K562 (cell line): Measurements from ENCODE around the gene KLHL29. TPM values are rescaled to one million over a fixed set of nuclear protein-coding genes. Genes with fewer than 3 reads are reported as not detected.

ENCODE experiments used
- ATAC-seq: fragments of 200-7000 bp; cut with Tn5 transposase; 3 replicates; pipeline ENCODE4 v1.9.1; 2020; ENCODE audit warnings: moderate library complexity
- BruUV-seq: library from RNA; stranded (reverse); fragments of 400-500 nt; replicated peaks from 2 replicates; lab custom pipeline; 2021; lab: Mats Ljungman, UMichigan
- CTCF ChIA-PET: fragments of 300-600 bp; formaldehyde crosslinking; extraction: SDS; loops from one replicate; lab custom pipeline; 2021; ENCODE audit warnings: low intra/inter-chr PET ratio; lab: Yijun Ruan, JAX
- POLR2A ChIA-PET: fragments of 300-600, 350-650 bp; sonication (Branson Sonifier 250); formaldehyde crosslinking; extraction: SDS; loops from one replicate; lab custom pipeline; 2021; ENCODE audit warnings: antibody characterized with exemption, inconsistent platforms; lab: Yijun Ruan, JAX
- DNase-seq, 4 experiments: peaks; one replicate each; pipeline versions ENCODE4 v3.0.0 to v3.0.0-alpha.2; 2011 to 2018; ENCODE audit warnings: low spot score in 3 of 4, mixed read lengths in 3 of 4; ENCODE audit errors: extremely low read depth in 1 of 4
- FAIRE-seq: peaks from 2 replicates; lab custom pipeline; 2011; peaks lifted over from hg19 to GRCh38; lab: Jason Lieb, UNC
- H2AFZ ChIP-seq: 2 replicates; pipeline ENCODE4 v1.6.0; 2011; ENCODE audit warnings: low read depth, low read length, control low read depth, inconsistent platforms
- H3K27ac ChIP-seq: fragments of 200-600 bp; 3 replicates; pipeline ENCODE4 v1.8.0; 2011; ENCODE audit warnings: low read depth, mild to moderate bottlenecking, control low read depth, inconsistent platforms, low read length, moderate library complexity, mixed read lengths; ENCODE audit errors: extremely low read depth
- H3K27me3 ChIP-seq, 2 experiments: fragments of 300-600 bp in 1 of 2; 2 replicates in 1 of 2; 3 replicates in 1 of 2; pipeline versions ENCODE4 v1.6.0 to v1.8.0; 2011; ENCODE audit warnings: inconsistent platforms in 2 of 2, low read length in 2 of 2, mild to moderate bottlenecking in 1 of 2, mixed read lengths in 1 of 2, moderate library complexity in 1 of 2; ENCODE audit not compliant: control insufficient read depth in 2 of 2, insufficient read depth in 2 of 2
- H3K36me3 ChIP-seq: fragments of 300-600 bp; 3 replicates; pipeline ENCODE4 v1.8.0; 2011; ENCODE audit warnings: mild to moderate bottlenecking, low read length, inconsistent platforms; ENCODE audit not compliant: control insufficient read depth, insufficient read depth
- H3K4me1 ChIP-seq, 2 experiments: fragments of 200-600 bp in 1 of 2; replicated peaks in 1 of 2; 2 replicates in 1 of 2; 3 replicates in 1 of 2; pipeline versions ENCODE4 v1.5.1 to v1.8.0; 2011; ENCODE audit warnings: inconsistent platforms in 2 of 2, low read length in 2 of 2, mild to moderate bottlenecking in 1 of 2, mixed read lengths in 1 of 2, moderate library complexity in 1 of 2; ENCODE audit not compliant: control insufficient read depth in 2 of 2, insufficient read depth in 2 of 2
- H3K4me2 ChIP-seq: 2 replicates; pipeline ENCODE4 v1.6.1; 2011; ENCODE audit warnings: low read length, control low read depth, inconsistent platforms, mixed read lengths; ENCODE audit not compliant: insufficient read depth
- H3K4me3 ChIP-seq: fragments of 200-600 bp; sonication (generic), shearing (Covaris generic); 2 replicates; pipeline ENCODE4 v1.5.1; 2016; ENCODE audit warnings: control low read depth, inconsistent platforms
- H3K79me2 ChIP-seq: fragments of 200-600 bp; 3 replicates; pipeline ENCODE4 v1.8.0; 2011; ENCODE audit warnings: low read length, inconsistent platforms; ENCODE audit not compliant: control insufficient read depth, insufficient read depth
- H3K9ac ChIP-seq, 2 experiments: 2 replicates each; pipeline versions ENCODE4 v1.6.0 to v1.6.1; 2011; ENCODE audit warnings: low read depth in 2 of 2, low read length in 2 of 2, control low read depth in 1 of 2, inconsistent platforms in 1 of 2, mild to moderate bottlenecking in 1 of 2, mixed read lengths in 1 of 2; ENCODE audit not compliant: insufficient read depth in 1 of 2
- H3K9me1 ChIP-seq: one replicate; pipeline ENCODE4 v1.6.0; 2011; ENCODE audit warnings: inconsistent platforms, mild to moderate bottlenecking, low read length, moderate library complexity; ENCODE audit not compliant: control insufficient read depth, insufficient read depth
- H3K9me3 ChIP-seq: replicated peaks from 2 replicates; pipeline ENCODE4 v1.5.1; 2011; ENCODE audit warnings: low read depth, low read length, inconsistent platforms; ENCODE audit not compliant: control insufficient read depth, insufficient read depth
- H4K20me1 ChIP-seq: replicated peaks from 2 replicates; pipeline ENCODE4 v1.6.1; 2011; ENCODE audit warnings: low read length, inconsistent platforms, mixed read lengths; ENCODE audit not compliant: control insufficient read depth, insufficient read depth
- MEIS2 ChIP-seq: fragments of 450-650 bp; IDR thresholded peaks from 2 replicates; pipeline ENCODE4 v1.6.1; 2014; ENCODE audit warnings: mild to moderate bottlenecking; ENCODE audit not compliant: partially characterized antibody
- ZNF41 ChIP-seq: fragments of 250-450 bp; sonication (Bioruptor Pico); conservative IDR thresholded peaks from 2 replicates; pipeline ENCODE4 v1.4.0; 2020; ENCODE audit warnings: mild to moderate bottlenecking
- whole genome bisulfite sequencing: fragments of 100-300 bp; shearing (Covaris generic); methylation state at CpG from one replicate; pipeline ENCODE4 v1.1.6; 2016; ENCODE audit warnings: low coverage, mixed read lengths; ENCODE audit not compliant: insufficient coverage; ENCODE audit errors: missing lambda C conversion rate; 5-methylcytosine and 5-hydroxymethylcytosine counted together
- in situ Hi-C: fragments of 300-500 bp; cut with MboI; formaldehyde crosslinking; loops from 4 replicates; pipeline ENCODE4 v1.15.0; 2018; ENCODE audit warnings: inconsistent platforms, mixed read lengths
- intact Hi-C: fragments of 100-400 bp; cut with micrococcal nuclease; formaldehyde crosslinking; loops from 2 replicates; pipeline ENCODE4 v1.14.2; 2022
- polyA plus RNA-seq, 8 experiments: library from polyadenylated mRNA; depleted of rRNA in 4 of 8; stranded (reverse) in 5 of 8; unstranded in 3 of 8; fragments of >200 nt; fragmentation: Nextera tagmentation in 2 of 8; fragmentation: Illumina TruSeq in 1 of 8; extraction: Ambion mirVana in 2 of 8; extraction: Trizol in 1 of 8; gene quantifications; 2 replicates each; pipeline versions ENCODE4 v1.2.1 to v1.2.3, GENCODE V29; 2011 to 2014; ENCODE audit warnings: inconsistent platforms in 1 of 8, missing spikeins in 1 of 8
- total RNA-seq, 7 experiments: library from RNA; depleted of rRNA in 6 of 7; stranded (reverse); fragments of >200 nt in 6 of 7; fragmentation: Illumina TruSeq in 2 of 7; extraction: Trizol in 2 of 7; gene quantifications; 2 replicates each; pipeline versions ENCODE4 v1.2.1 to v1.2.3, GENCODE V29; 2011 to 2021; ENCODE audit warnings: low replicate concordance in 1 of 7
- TF ChIP-seq, protein P1 (sequence below), 2 experiments: IDR thresholded peaks in 1 of 2; conservative IDR thresholded peaks in 1 of 2; 2 replicates each; pipeline ENCODE4 v1.6.1; 2016; ENCODE audit warnings: low read depth in 2 of 2, mild to moderate bottlenecking in 1 of 2, missing compliant biosample characterization in 1 of 2, missing genetic modification characterization in 1 of 2, moderate library complexity in 1 of 2
- TF ChIP-seq, protein P2 (sequence below): fragments of 450-650 bp; IDR thresholded peaks from 2 replicates; pipeline ENCODE4 v1.6.1; 2016

KLHL29 gene
- total and polyA plus RNA-seq, 9 of the 15 experiments (the other 6 are each of a cell fraction or from before 2014, with no cell fraction given) = 0.03 to 0.31 (median 0.08) TPM; not detected in 1

DNA sequence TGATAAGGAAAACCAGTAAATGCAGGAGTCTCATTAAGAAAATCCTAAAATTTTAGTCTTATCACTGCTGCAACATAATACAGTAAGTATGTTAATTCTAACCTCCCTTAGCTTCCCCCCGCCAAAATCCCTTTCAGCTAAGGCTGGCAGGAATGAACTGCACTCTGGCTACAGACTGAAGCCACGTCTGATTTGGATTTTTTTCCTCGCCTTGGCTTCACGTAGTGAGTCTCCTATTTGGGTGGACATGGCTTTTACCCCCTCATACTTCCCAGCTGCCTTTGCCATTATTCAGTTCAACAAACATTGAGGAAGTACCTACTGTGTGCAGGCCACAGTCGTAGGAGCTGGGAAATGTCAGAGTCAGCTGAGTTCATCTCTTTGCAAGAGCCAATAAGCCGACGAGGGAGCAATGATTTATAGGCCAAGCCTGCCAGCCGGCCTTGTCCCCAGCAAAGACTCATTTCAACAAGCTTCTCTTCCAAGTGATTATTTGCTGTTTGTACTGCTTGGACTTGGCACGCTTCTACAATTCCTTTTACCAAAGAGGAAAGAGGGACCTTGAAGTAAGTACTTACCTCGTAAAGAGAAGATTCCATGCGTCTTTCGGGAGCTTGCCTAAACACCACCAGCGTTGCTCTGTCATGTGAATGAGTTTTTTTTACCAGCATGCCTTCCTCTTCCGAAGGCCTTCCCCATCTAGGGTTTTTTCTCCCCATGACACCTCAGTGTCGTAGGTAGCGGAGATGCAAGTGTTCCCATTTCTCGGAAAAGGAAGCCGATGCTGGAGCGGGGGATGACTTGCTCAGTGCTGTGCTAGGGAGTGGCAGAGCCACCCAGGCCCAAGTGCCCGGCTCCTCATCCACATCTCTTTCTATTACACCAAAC lies 138.6 kb downstream of the KLHL29 start:
- ATAC-seq = no peak
- no peak overlapping the region for H3K27ac ChIP-seq
- no peak overlapping the region for H2AFZ ChIP-seq
- H3K4me1 ChIP-seq = no peaks in the 10 kb centered on the region
- in situ Hi-C loops = no loop called here
- TF ChIP-seq MEIS2 (peak; percentile 58), ZNF41 (no peak)
- TF ChIP-seq, protein P1, sequence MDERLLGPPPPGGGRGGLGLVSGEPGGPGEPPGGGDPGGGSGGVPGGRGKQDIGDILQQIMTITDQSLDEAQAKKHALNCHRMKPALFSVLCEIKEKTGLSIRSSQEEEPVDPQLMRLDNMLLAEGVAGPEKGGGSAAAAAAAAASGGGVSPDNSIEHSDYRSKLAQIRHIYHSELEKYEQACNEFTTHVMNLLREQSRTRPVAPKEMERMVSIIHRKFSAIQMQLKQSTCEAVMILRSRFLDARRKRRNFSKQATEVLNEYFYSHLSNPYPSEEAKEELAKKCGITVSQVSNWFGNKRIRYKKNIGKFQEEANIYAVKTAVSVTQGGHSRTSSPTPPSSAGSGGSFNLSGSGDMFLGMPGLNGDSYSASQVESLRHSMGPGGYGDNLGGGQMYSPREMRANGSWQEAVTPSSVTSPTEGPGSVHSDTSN (CRISPR knock-in tag; IDR thresholded peaks at IDR 0.05; ENCODE audit: low read depth) = no peak
- TF ChIP-seq, protein P1 (tag; conservative IDR thresholded peaks at IDR 0.05; ENCODE audit: low read depth) = peak; percentile 52
- TF ChIP-seq, protein P2, sequence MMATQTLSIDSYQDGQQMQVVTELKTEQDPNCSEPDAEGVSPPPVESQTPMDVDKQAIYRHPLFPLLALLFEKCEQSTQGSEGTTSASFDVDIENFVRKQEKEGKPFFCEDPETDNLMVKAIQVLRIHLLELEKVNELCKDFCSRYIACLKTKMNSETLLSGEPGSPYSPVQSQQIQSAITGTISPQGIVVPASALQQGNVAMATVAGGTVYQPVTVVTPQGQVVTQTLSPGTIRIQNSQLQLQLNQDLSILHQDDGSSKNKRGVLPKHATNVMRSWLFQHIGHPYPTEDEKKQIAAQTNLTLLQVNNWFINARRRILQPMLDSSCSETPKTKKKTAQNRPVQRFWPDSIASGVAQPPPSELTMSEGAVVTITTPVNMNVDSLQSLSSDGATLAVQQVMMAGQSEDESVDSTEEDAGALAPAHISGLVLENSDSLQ = peak; percentile 56
- TF ChIP-seq, all 486 proteins: peak for 3
- H3K9ac ChIP-seq = no peak overlapping the region
- CTCF ChIA-PET = no interaction called here
- BruUV-seq = no TSS peak
- H4K20me1 ChIP-seq = 0 out of 2 replicates have a peak, but pooled peaks cover 4% of the 10 kb centered on the region
- POLR2A ChIA-PET = no interaction called here
- H3K79me2 ChIP-seq = no peaks in the 10 kb centered on the region
- FAIRE-seq (no peak), DNase-seq (no peak)
- no peaks in the 10 kb centered on the region for H3K9me1 ChIP-seq
- no peaks in the 10 kb centered on the region for H3K9me3 ChIP-seq
- WGBS = 4% methylated on average over 20 of the region's 20 CpGs
- H3K4me3 ChIP-seq = no peak overlapping the region
- intact Hi-C loops = no loop called here
- no peak overlapping the region for H3K4me2 ChIP-seq
- H3K27me3 ChIP-seq = peaks cover 33 to 80% of the 10 kb centered on the region in 2 experiments
- H3K36me3 ChIP-seq = no peaks in the 10 kb centered on the region
